GM12878 (cell line): Measurements from ENCODE around the gene SINHCAF. TPM values are rescaled to one million over a fixed set of nuclear protein-coding genes. Genes with fewer than 3 reads are reported as not detected.
"Not testable (repeated sequence)": the region's sequence is repeated elsewhere in the genome, so short reads cannot be mapped to it uniquely, and the experiment has no call there.

Experiments
- ATAC-seq: fragments of 200-7000 bp; cut with Tn5 transposase; 3 replicates; pipeline ENCODE4 v1.9.1; 2020; ENCODE audit warnings: mild to moderate bottlenecking, moderate library complexity
- BruUV-seq: library from RNA; stranded (reverse); fragments of 400-500 nt; replicated peaks from 2 replicates; lab custom pipeline; 2021; lab: Mats Ljungman, UMichigan
- CTCF ChIA-PET: fragments of 300-600 bp; sonication (Branson Sonifier 250); formaldehyde crosslinking; extraction: SDS; loops from one replicate; lab custom pipeline; 2021; ENCODE audit warnings: inconsistent platforms; lab: Yijun Ruan, JAX
- POLR2A ChIA-PET: fragments of 350-600 bp; formaldehyde crosslinking; extraction: SDS; loops from one replicate; lab custom pipeline; 2021; ENCODE audit warnings: inconsistent platforms; lab: Charles Lee
- RAD21 ChIA-PET: fragments of 300-600 bp; sonication (Branson Sonifier 250); formaldehyde crosslinking; loops from one replicate; lab custom pipeline; 2023; ENCODE audit warnings: antibody characterized with exemption; ENCODE audit not compliant: unreplicated experiment; lab: Charles Lee
- SMC1A ChIA-PET: fragments of 300-600 bp; sonication (Branson Sonifier 250); formaldehyde crosslinking; loops from one replicate; lab custom pipeline; 2023; ENCODE audit not compliant: unreplicated experiment, uncharacterized antibody; lab: Charles Lee
- DNase-seq: peaks from one replicate; pipeline ENCODE4 v3.0.0-alpha.2; 2011; ENCODE audit warnings: low read depth, low spot score
- FAIRE-seq: peaks from 3 replicates; lab custom pipeline; 2011; peaks lifted over from hg19 to GRCh38; lab: Jason Lieb, UNC
- H2AFZ ChIP-seq: 2 replicates; pipeline ENCODE4 v1.6.0; 2011; ENCODE audit warnings: low read depth, low read length, control low read depth; ENCODE audit not compliant: control insufficient read depth
- H3K27ac ChIP-seq: 2 replicates; pipeline ENCODE4 v1.5.1; 2011; ENCODE audit warnings: control low read depth; ENCODE audit not compliant: control insufficient read depth, insufficient read depth
- H3K27me3 ChIP-seq, 2 experiments: replicated peaks in 1 of 2; 2 replicates each; pipeline versions ENCODE4 v1.6.0 to v1.6.1; 2011; ENCODE audit warnings: low read length in 1 of 2; ENCODE audit not compliant: control insufficient read depth in 2 of 2, insufficient read depth in 2 of 2
- H3K36me3 ChIP-seq, 2 experiments: 2 replicates each; pipeline ENCODE4 v1.5.1; 2011; ENCODE audit warnings: low read length in 1 of 2; ENCODE audit not compliant: control insufficient read depth in 2 of 2, insufficient read depth in 2 of 2
- H3K4me1 ChIP-seq: 2 replicates; pipeline ENCODE4 v1.6.1; 2011; ENCODE audit warnings: mild to moderate bottlenecking, low read length, moderate library complexity, mixed read lengths; ENCODE audit not compliant: control insufficient read depth, insufficient read depth
- H3K4me2 ChIP-seq: 2 replicates; pipeline ENCODE4 v1.6.0; 2011; ENCODE audit warnings: control low read depth; ENCODE audit not compliant: control insufficient read depth, insufficient read depth
- H3K4me3 ChIP-seq: fragments of 200-600 bp; sonication (generic); 2 replicates; pipeline ENCODE4 v1.5.1; 2016
- H3K79me2 ChIP-seq: 2 replicates; pipeline ENCODE4 v1.6.0; 2011; ENCODE audit warnings: low read length; ENCODE audit not compliant: control insufficient read depth, insufficient read depth
- H3K9ac ChIP-seq: 2 replicates; pipeline ENCODE4 v1.8.0; 2011; ENCODE audit warnings: low read length, control low read depth, mixed read lengths; ENCODE audit not compliant: control insufficient read depth, insufficient read depth
- H3K9me3 ChIP-seq: replicated peaks from 3 replicates; pipeline ENCODE4 v1.5.1; 2011; ENCODE audit warnings: mild to moderate bottlenecking, low read length; ENCODE audit not compliant: control insufficient read depth, insufficient read depth
- H4K20me1 ChIP-seq: 2 replicates; pipeline ENCODE4 v1.6.0; 2011; ENCODE audit not compliant: control insufficient read depth, insufficient read depth
- EGR1 ChIP-seq, 2 experiments: IDR thresholded peaks; 1 replicate in 1 of 2; 2 replicates in 1 of 2; pipeline ENCODE4 v1.6.1; 2011 to 2012; ENCODE audit warnings: low read depth in 2 of 2, low read length in 2 of 2, borderline replicate concordance in 1 of 2, mild to moderate bottlenecking in 1 of 2, moderate library complexity in 1 of 2
- NFYA ChIP-seq: IDR thresholded peaks from 2 replicates; pipeline ENCODE4 v1.6.1; 2011; ENCODE audit warnings: low read depth, mild to moderate bottlenecking, low read length, improper control_type of control experiment, borderline replicate concordance
- RELA ChIP-seq: fragments of 450-650 bp; IDR thresholded peaks from 2 replicates; pipeline ENCODE4 v1.8.0; 2014; ENCODE audit warnings: borderline replicate concordance; ENCODE audit not compliant: partially characterized antibody
- SMAD5 ChIP-seq: IDR thresholded peaks from 2 replicates; pipeline ENCODE4 v1.6.1; 2016; ENCODE audit warnings: antibody characterized with exemption, low read depth
- WGBS: methylation state at CpG from one replicate; pipeline ENCODE4 v1.1.6; 2016; ENCODE audit warnings: low lambda C conversion rate; ENCODE audit not compliant: insufficient replicate concordance, insufficient coverage; ENCODE audit errors: missing lambda C conversion rate; 5-methylcytosine and 5-hydroxymethylcytosine counted together
- in situ Hi-C: fragments of 300-500 bp; cut with MboI; formaldehyde crosslinking; loops from 9 replicates; pipeline ENCODE4 v1.14.3; 2018; ENCODE audit warnings: mixed read lengths
- intact Hi-C: fragments of 100-400 bp; cut with micrococcal nuclease; formaldehyde crosslinking; loops from one replicate; pipeline ENCODE4 v1.14.2; 2022; ENCODE audit not compliant: unreplicated experiment
- polyA plus RNA-seq, 11 experiments: library from polyadenylated mRNA; depleted of rRNA in 4 of 11; unstranded in 6 of 11; stranded (reverse) in 5 of 11; fragments of >200 nt; fragmentation: Nextera tagmentation in 4 of 11; fragmentation: Illumina TruSeq in 1 of 11; extraction: Ambion mirVana in 4 of 11; extraction: Trizol in 1 of 11; gene quantifications; 1 replicate in 1 of 11; 2 replicates in 10 of 11; pipeline versions ENCODE4 v1.2.1 to v1.2.3, GENCODE V29; 2011 to 2016; ENCODE audit warnings: inconsistent platforms in 2 of 11, missing spikeins in 2 of 11, low read depth in 1 of 11
- total RNA-seq, 4 experiments: library from RNA; depleted of rRNA in 3 of 4; stranded (reverse); fragments of >200 nt in 3 of 4; fragmentation: Illumina TruSeq in 1 of 4; extraction: Trizol in 1 of 4; gene quantifications; 2 replicates each; pipeline versions ENCODE4 v1.2.1 to v1.2.3, GENCODE V29; 2013 to 2021
- TF ChIP-seq, protein P1 (sequence below): fragments of 450-650 bp; IDR thresholded peaks from 2 replicates; pipeline ENCODE4 v1.6.1; 2017; ENCODE audit warnings: mild to moderate bottlenecking, low read depth, inconsistent platforms; ENCODE audit not compliant: poor library complexity, severe bottlenecking

SINHCAF gene
- total and polyA plus RNA-seq, 10 of the 15 experiments (the other 5 are each of a cell fraction or from before 2014, with no cell fraction given): 60.4 to 156 (median 90.3) TPM

DNA sequence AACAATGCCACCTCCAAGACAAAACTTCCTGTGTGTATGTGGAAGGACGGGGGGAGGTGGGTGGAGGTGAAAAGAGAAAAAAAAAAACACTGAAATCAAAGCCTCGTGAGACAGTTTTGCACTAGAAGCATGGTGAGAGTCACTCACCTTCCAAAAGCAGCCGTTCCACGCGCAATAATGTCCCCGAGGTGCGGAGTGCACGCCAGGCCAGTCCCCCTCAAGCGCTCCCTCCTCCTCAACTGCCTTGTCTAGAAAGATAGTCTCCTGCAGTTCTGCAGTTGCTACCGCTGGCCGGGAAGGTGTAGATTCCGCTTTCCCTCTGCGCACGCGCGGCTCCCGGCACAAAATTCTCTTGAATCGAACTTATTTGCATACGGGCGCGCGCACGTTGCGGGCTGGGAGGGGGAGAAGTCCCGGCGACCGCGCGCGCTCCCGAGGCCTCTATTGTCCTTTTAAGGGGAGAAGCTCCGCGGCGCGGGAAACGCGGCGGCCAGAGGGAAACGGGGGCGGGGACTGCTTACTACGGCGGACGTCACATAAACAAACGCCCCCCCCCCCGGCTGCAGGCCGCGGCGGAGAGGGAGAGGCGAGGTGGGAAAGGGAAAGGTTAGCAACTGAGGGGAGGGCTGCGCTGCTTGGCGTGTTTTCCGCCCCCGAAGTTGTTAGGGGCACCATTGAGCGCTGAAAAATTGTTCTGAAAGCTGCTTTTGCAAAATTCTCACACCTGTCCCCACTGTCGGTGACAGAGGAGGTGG lies at the start of gene SINHCAF (continued):
- no peak for TF ChIP-seq RELA
- TF ChIP-seq NFYA: no peak
- peak in 1 of 2 experiments; percentile 76; a peak in 2 of 3 replicates for TF ChIP-seq EGR1 (IDR thresholded peaks at IDR 0.05; ENCODE audit: borderline replicate concordance in 1 of 2, low read depth in 2 of 2, low read length in 2 of 2)
- peak; percentile 95 for TF ChIP-seq SMAD5
- TF ChIP-seq, protein P1, sequence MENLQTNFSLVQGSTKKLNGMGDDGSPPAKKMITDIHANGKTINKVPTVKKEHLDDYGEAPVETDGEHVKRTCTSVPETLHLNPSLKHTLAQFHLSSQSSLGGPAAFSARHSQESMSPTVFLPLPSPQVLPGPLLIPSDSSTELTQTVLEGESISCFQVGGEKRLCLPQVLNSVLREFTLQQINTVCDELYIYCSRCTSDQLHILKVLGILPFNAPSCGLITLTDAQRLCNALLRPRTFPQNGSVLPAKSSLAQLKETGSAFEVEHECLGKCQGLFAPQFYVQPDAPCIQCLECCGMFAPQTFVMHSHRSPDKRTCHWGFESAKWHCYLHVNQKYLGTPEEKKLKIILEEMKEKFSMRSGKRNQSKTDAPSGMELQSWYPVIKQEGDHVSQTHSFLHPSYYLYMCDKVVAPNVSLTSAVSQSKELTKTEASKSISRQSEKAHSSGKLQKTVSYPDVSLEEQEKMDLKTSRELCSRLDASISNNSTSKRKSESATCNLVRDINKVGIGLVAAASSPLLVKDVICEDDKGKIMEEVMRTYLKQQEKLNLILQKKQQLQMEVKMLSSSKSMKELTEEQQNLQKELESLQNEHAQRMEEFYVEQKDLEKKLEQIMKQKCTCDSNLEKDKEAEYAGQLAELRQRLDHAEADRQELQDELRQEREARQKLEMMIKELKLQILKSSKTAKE: no peak

DNA sequence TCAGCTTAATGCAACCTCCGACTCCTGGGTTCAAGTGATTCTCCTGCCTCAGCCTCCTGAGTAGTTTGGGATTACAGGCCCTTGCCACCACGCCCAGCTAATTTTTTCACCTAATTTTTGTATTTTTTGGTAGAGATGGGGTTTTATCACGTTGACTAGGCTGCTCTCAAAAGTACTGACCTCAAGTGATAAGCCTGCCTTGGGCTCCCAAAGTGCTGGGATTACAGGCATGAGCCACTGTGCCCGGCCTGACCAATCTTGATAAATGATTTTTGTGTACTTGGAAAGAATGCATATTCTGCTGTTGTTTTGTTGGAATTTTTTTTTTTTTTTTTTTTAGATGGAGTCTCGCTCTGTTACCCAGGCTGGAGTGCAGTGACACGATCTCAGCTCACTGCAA lies 49.5 kb upstream of the SINHCAF start:
- H3K9me3 ChIP-seq, H3K27ac ChIP-seq, intact Hi-C loops, H3K79me2 ChIP-seq, BruUV-seq, DNase-seq, H3K27me3 ChIP-seq, H3K4me3 ChIP-seq, RAD21 ChIA-PET, SMC1A ChIA-PET, H3K4me1 ChIP-seq, FAIRE-seq, H2AFZ ChIP-seq, ATAC-seq, POLR2A ChIA-PET, H4K20me1 ChIP-seq, H3K36me3 ChIP-seq, H3K4me2 ChIP-seq, H3K9ac ChIP-seq, in situ Hi-C loops, CTCF ChIA-PET: not testable (repeated sequence)
- WGBS: 43% methylated on average over 6 of the region's 6 CpGs
